H1 (cell line): ENCODE data around the gene MRTFA.

Source experiments
- ASH2L ChIP-seq: fragments of 200-600, 300-600 bp; sonication (generic); IDR thresholded peaks from one replicate; pipeline ENCODE4 v1.7.1; 2017; ENCODE audit warnings: low read length
- BRCA1 ChIP-seq: IDR thresholded peaks from 2 replicates; pipeline ENCODE4 v1.6.1; 2012; ENCODE audit warnings: low read depth, low read length, improper control_type of control experiment
- CBX8 ChIP-seq: fragments of 300-800, 300-1000 bp; sonication (generic); IDR thresholded peaks from 2 replicates; pipeline ENCODE4 v1.7.1; 2016; ENCODE audit warnings: low read depth, low read length, borderline replicate concordance
- CHD1 ChIP-seq: IDR thresholded peaks from 2 replicates; pipeline ENCODE4 v1.6.1; 2012; ENCODE audit warnings: low read depth, low read length, improper control_type of control experiment
- EP300 ChIP-seq, 2 experiments: IDR thresholded peaks; 1 replicate in 1 of 2; 2 replicates in 1 of 2; pipeline ENCODE4 v1.6.1; 2011 to 2012; ENCODE audit warnings: low read depth in 2 of 2, low read length in 2 of 2, mild to moderate bottlenecking in 2 of 2, borderline replicate concordance in 1 of 2, inconsistent platforms in 1 of 2, moderate library complexity in 1 of 2
- GABPA ChIP-seq: IDR thresholded peaks from 2 replicates; pipeline ENCODE4 v1.6.1; 2011; ENCODE audit warnings: mild to moderate bottlenecking, low read length, moderate library complexity, borderline replicate concordance; ENCODE audit not compliant: insufficient read depth
- MAFK ChIP-seq: IDR thresholded peaks from 2 replicates; pipeline ENCODE4 v1.6.1; 2012; ENCODE audit warnings: low read depth, mild to moderate bottlenecking, improper control_type of control experiment, low read length
- POLR2A ChIP-seq, 2 experiments: IDR thresholded peaks; 1 replicate in 1 of 2; 2 replicates in 1 of 2; pipeline ENCODE4 v1.6.1; 2011; ENCODE audit warnings: low read depth in 2 of 2, low read length in 2 of 2, mild to moderate bottlenecking in 2 of 2; ENCODE audit errors: control extremely low read depth in 1 of 2
- POLR2AphosphoS5 ChIP-seq: IDR thresholded peaks from 2 replicates; pipeline ENCODE4 v1.6.1; 2011; ENCODE audit warnings: low read depth, low read length
- RBBP5 ChIP-seq: IDR thresholded peaks from 2 replicates; pipeline ENCODE4 v1.7.1; 2012; ENCODE audit warnings: low read depth, mild to moderate bottlenecking, inconsistent platforms, low read length, moderate library complexity, borderline replicate concordance
- SP2 ChIP-seq: IDR thresholded peaks from 2 replicates; pipeline ENCODE4 v1.6.1; 2012; ENCODE audit warnings: mild to moderate bottlenecking, low read length, inconsistent platforms
- SUZ12 ChIP-seq: fragments of 200-600 bp; sonication (generic); IDR thresholded peaks from 2 replicates; pipeline ENCODE4 v1.6.1; 2012; ENCODE audit warnings: mild to moderate bottlenecking, inconsistent platforms, low read length, moderate library complexity, mixed read lengths
- TAF1 ChIP-seq: IDR thresholded peaks from 2 replicates; pipeline ENCODE4 v1.6.1; 2011; ENCODE audit warnings: mild to moderate bottlenecking, low read depth, low read length
- TF ChIP-seq, protein P1 (sequence below), 3 experiments: IDR thresholded peaks; 1 replicate in 2 of 3; 2 replicates in 1 of 3; pipeline versions ENCODE4 v1.5.1 to v1.6.1; 2011; ENCODE audit warnings: low read length in 3 of 3, mild to moderate bottlenecking in 3 of 3, inconsistent platforms in 2 of 3, low read depth in 1 of 3, moderate library complexity in 1 of 3; ENCODE audit not compliant: insufficient read depth in 1 of 3; ENCODE audit errors: control extremely low read depth in 1 of 3

DNA sequence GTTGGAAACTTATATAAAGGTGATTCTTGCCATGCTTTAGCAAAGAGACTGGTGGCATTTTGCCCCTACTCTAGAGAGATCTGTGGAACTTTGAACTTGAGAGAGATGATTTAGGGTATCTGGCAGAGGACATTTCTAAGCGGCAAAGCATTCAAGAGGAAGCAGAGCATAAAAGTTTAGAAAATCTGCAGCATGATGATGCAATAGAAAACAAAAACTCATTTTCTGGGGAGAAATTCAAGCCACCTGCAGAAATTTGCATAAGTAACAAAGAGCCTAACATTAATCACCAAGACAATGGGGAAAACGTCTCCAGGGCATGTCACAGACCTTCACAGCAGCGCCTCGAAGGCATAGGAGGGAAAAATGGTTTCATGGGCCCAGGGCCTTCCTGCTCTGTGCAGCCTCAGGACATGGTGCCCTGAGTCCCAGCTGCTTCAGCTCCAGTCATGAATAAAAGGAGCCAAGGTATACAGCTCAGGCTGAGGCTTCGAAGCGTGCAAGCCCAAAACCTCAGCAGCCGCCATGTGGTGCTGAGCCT is 83.4 kb downstream of the MRTFA start:
- TF ChIP-seq, protein P1, sequence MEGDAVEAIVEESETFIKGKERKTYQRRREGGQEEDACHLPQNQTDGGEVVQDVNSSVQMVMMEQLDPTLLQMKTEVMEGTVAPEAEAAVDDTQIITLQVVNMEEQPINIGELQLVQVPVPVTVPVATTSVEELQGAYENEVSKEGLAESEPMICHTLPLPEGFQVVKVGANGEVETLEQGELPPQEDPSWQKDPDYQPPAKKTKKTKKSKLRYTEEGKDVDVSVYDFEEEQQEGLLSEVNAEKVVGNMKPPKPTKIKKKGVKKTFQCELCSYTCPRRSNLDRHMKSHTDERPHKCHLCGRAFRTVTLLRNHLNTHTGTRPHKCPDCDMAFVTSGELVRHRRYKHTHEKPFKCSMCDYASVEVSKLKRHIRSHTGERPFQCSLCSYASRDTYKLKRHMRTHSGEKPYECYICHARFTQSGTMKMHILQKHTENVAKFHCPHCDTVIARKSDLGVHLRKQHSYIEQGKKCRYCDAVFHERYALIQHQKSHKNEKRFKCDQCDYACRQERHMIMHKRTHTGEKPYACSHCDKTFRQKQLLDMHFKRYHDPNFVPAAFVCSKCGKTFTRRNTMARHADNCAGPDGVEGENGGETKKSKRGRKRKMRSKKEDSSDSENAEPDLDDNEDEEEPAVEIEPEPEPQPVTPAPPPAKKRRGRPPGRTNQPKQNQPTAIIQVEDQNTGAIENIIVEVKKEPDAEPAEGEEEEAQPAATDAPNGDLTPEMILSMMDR (IDR thresholded peaks at IDR 0.05; ENCODE audit: control extremely low read depth in 1 of 3, insufficient read depth in 1 of 3, low read depth in 1 of 3, low read length in 3 of 3): no peak
- TF ChIP-seq RBBP5 (no peak), CBX8 (no peak), BRCA1 (no peak), TAF1 (no peak), MAFK (no peak), ASH2L (no peak), POLR2A (IDR thresholded peaks at IDR 0.05; ENCODE audit: control extremely low read depth in 1 of 2, low read depth in 2 of 2, low read length in 2 of 2) (no peak), POLR2AphosphoS5 (no peak), EP300 (IDR thresholded peaks at IDR 0.05; ENCODE audit: borderline replicate concordance in 1 of 2, low read depth in 2 of 2, low read length in 2 of 2) (no peak), GABPA (no peak), SUZ12 (no peak), CHD1 (no peak), SP2 (no peak)
